ENCODE measurements around the gene DNAH2.

DNA sequence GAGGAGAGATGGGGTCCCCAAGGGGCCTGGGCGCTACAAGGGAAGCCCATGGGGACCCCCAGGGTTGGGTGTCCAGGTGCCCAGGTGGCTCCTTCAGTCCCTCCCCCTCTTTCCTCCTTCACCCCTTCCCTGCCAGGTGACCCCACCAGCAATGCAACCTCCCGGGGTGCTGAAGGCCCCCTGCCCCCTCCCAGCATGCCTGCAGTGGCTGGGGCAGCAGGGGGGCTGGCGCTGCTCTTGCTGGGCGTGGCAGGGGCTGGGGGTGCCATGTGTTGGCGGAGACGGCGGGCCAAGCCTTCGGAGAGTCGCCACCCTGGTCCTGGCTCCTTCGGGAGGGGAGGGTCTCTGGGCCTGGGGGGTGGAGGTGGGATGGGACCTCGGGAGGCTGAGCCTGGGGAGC lies 8.5 kb upstream of the DNAH2 start:
- no peak for TF ChIP-seq POLR2A (IDR thresholded peaks at IDR 0.05)
- no peak for TF ChIP-seq CTCF (IDR thresholded peaks at IDR 0.05 in 8 of 11, conservative IDR thresholded peaks at IDR 0.05 in 3 of 11)
- TF ChIP-seq POLR2AphosphoS5 (IDR thresholded peaks at IDR 0.05): no peak
